LoVo (cell line): ENCODE results near the gene RASSF10.
A peak's percentile ranks its signal among the peaks of the same experiment; 100 is the strongest.

Experiments
- DNase-seq: peaks from one replicate; pipeline ENCODE4 v3.0.0-alpha.2; 2016; ENCODE audit warnings: low spot score

RASSF10 gene

DNA sequence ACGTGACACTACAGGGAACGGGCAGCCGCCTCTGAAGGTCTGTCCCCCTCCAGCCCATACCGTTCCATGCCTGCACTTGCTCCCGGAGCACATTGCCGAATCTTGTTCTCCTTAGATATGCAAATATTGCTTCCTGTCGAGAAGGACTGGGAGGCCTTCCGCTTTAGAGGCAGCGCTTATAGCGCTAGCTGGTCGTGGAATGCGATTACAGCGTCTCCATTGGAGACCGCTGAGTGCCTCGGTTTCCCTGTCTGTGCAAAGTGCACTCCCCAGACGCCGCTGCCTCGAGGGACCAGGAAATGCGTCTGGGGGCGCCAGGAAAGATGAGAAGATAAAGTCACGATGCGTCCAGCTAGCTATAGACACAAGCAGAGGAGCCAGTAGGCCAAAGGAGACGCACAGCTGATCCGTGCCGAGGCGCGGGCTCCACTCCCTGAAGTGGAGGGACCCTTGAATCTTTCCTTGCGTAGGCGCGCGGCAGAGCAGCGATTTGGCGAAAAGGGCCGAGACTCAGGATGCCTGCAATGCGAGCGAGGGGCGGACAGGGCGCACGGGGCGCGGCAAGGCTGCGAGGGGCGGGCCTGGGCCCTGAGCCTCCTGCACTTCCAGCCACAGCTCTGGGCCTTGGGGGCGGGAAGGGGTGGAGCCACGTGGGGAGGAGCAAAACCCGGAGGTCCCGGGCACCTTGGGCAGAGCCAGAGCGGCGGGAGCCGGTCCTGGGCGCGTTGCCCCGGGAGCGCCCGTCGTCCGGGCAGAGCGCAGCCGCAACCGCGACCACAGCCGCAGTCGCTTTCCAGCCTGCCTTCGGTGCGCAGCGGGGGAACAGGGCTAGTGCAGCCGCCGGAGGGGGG lies at the start of gene RASSF10:
Gene RASSF10 (plus strand): TSS at position 692 of the 851 bp plus-strand sequence. CDS start 261 bp downstream, outside the sequence.
- no peak for DNase-seq

DNA sequence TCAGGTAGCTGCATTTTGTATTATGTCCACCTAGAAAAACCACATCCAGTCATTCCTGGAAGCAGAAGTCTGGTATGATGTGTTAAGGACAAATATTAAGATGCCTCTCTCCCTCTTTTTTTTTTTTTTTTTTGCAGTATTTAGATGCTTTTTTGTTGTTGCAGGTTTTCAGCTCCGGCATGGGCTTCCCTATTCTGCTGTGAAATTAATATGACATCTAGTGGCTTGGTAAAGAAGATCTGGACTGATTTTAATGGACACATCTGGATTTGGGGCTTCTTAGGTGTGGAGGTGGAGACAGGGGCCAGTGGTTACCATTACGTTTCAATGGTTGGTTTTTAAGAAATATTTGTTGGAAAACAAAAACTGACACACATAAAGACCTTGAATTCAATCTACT lies 47.5 kb upstream of the RASSF10 start:
- DNase-seq: no peak

DNA sequence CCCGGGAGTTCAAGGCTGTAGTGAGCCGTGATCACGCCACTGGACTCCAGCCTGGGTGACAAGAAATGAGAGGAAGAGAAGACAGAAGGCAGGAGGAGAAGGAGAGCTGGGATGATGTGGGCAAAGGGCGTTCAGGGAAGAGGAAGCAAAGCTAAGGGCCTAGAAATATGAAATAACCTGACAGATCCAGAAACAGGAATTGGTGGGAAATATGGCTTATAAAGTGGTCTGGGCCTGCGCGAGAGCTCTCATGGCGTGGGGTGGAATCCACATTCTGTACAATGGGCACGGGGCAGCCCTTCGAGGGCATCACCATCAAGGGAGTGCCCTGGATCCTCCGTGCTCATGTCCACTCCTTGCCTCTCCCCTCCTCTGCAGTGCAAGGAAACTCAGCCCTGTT lies 46.8 kb upstream of the RASSF10 start:
- DNase-seq: no peak

DNA sequence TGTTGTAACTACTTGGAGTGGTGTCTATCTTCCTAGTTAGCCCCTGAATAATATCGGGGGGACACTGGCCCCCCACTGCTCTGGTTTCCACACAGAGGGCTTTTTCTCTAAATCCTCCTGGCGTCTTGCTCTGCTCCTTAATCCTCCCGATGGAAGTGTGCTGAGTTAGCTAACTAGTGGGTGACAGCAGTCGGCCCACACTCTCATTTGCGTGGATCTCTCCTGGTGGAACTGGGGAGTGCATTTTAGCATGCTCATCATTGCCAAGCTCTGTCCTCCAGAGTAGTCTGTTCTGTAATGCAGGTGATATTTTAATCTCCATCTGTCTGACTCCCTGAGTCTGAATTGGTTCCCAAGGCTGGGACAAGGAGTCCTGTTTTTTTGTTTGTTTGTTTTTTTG lies 46.1 kb upstream of the RASSF10 start:
- no peak for DNase-seq

DNA sequence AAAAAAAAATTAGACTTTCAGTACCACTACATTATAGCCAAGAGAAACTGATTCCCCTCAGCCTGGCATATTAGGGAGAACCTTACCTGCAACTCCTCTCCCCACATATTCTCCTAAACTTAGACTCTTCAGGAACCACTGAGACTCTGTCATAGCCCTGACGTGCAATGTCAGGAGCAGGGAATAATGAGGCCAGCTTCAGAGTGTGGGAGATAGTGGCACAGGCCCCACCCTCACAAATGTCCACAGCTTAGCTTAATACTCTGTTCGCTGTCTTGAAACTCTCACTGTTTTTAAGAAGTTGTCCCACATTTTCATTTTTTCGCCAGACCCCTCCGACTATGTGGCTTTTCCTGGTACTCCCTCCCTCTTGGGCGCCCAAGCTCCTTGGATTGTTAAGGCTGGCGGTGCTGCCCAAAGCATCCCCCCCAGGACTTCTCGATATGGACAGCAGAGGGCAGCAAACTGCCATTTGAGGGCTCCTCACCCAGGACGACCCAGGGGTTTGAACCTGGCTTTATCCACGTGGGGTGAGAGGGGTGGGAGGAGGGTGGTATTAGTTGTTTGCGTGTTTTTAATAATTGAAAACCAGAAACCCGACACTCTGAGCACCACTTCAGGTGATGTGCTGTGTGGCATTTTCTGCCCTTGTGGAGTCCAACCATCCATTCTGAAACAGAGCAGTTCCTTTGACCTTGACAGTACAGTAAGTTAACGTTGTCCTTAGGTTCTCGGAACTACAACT lies 45.2 kb upstream of the RASSF10 start:
- DNase-seq: peak; percentile 72

DNA sequence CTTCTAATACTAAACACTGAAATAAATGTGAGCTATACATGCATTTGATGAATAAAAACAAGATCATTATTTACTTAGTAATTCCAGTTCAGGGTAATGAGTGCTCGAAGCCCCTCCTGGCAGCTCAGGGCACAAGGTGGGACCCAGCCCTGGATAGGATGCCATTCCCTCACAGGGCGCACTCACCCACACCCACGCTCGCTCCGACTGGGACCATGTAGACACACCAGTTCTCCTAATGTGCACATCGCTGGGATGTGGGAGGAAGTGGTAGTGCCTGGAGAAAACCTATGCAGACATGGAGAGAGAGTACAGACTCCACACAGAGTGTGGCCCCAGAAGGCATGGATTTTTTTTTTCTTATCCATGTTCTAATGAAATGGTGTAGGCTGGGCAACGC lies 44.5 kb upstream of the RASSF10 start:
- no peak for DNase-seq

DNA sequence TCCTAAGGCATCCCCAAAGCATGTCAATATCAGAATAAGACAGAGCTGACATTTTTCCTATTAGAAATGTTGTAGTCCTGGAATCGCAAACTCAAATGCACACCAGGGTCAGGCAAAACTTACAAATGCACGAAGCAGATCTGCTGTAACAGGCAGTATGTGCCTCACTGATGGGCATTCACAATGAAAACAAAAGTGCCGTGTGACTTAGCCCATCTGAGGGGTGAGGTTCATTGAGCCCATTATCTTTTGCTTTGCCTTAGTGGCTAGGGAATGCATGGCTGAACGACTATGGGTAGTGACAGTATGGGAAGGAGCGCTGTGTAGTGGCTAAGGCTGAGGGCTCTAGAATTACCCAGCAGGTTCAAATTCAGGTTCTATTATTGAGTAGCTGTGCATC lies 43.1 kb upstream of the RASSF10 start:
- no peak for DNase-seq

DNA sequence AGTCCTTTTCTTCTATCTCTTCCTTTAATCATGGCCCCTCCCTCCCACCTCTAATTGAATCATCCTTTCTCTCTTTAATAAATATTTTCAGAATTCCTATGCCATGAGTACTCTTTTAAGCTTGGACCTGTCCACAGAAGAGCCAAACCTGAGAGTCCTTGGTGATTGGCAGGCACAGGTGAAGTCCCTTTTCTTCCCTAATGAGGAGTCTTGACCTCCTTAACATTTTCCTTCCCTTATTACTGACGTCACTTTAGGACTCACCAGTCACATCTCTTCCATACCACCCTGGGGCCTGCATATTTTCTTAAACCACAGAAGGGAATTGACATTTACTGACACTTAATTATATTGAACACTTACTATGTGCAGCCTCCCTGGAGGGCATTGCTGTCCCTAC lies 41.0 kb upstream of the RASSF10 start:
- DNase-seq: no peak

DNA sequence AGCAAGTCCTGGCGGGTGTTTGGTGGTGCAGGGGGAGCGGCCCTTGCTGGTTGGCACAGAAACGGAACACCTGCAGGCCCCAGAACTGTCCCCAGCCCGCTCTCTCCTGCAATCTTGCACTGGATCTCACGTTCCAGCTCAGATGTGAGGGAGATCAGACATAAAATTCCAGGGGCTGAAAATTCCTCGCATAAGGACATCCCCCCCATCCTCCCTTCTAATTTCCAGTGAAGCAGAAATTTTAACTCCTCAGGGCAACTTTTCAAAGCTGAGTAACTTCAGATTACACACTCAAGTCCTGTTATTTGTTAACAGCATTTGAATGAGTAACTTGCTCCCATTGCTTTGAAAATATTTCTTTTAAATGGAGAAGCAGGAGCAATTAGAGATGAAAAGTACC lies 40.3 kb upstream of the RASSF10 start:
- DNase-seq: no peak

DNA sequence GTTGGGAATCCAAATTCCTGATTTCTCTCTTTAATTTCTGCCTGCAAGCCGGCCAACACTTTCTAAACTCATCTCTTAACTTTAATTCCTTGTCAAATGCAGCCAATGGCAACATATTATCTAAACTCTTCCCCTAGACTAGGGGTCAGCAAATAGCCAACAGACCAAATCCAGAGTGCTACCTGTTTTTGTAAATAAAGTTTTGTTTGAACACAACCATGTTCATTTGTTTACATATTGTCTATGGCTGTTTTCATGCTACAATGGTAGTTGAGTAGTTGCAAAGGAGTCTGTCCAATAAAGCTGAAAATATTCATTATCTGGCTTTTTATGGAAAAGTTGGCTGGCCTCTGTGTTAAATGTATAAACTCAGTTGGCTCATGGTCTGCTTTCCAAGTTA lies 37.2 kb upstream of the RASSF10 start:
- no peak for DNase-seq

DNA sequence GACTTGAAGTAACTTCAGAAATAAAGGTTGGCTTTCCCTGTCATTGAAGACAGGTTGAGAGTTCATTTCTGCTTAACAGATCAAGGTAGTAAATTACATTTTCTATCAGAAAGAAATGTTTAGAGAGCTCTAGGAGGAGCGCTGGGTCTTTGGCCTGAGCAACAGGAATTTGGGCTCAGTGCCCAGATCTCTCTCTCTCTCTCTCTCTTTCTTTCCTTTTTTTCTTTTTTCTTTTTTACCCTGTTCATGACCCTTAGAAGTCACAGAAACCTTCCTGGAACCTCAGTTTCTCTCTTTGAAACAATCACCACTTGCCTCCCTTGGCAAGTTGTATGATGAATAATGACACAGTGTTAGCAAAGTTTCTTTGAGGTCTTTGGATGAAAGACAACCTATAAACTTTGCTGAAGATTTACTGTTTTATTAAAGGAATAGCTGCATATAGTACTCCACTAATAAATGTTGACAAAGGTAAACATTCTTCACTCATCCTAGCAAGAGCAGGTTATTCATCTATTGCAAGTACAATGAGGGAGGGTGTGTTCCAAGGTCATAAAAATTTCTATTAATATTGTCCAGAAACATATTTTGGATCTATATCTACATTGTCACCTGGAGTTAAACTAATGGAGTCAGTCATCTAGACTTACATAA lies 35.5 kb upstream of the RASSF10 start:
- no peak for DNase-seq

DNA sequence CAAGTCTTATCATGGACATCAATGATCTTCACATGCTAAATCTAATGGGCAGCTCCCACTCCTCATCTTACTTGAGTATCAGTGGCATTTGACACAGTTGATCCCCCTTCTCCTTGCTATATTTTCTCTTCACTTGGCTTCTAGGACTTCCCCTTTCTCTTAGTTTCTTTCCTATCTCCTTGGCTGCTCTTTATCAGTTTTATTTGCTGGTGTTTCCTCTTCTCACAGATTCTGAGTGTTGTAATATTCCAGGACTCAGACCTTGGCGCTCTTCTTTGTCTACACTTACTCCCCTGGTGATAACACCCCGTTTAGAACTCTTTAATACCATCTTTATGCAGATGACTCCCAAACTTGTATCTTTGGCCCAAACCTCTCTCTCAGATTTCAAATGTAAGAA lies 33.9 kb upstream of the RASSF10 start:
- no peak for DNase-seq

DNA sequence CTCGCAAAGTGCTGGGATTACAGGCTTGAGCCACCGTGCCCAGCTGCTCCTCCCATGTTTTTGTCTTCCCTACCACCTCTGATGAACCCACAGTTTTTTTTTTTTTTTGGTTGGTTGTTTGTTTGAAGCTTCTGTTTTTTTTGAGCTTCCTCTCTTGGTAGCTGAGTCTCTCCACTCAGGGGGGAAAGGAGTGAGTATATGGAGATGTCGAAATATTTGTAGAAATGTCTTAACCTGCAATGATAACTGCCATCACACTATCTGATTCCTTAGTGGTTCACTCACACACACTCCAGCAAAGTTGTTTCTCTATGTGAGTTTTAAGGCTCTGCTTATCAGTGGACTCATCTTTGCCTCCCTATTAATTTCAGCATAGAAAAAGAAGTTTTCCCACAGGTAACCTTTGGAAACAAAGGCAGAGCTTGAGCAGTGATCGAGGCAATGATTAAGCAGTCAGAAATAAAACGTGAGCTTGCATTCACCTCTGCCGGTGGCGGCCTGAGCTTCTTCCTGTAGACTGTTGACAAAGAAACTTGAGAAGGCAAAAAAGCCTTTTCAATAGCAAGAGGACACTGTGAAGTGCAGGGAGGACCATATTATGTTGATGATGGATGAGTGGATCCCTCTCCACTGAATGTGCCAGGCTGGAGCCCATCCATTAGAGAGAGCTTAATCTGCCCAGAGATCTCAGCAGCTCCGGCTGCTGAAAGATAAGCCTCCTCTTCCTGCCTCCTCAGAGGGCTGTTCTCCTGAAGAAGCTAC lies 29.0 kb upstream of the RASSF10 start:
- DNase-seq: no peak

DNA sequence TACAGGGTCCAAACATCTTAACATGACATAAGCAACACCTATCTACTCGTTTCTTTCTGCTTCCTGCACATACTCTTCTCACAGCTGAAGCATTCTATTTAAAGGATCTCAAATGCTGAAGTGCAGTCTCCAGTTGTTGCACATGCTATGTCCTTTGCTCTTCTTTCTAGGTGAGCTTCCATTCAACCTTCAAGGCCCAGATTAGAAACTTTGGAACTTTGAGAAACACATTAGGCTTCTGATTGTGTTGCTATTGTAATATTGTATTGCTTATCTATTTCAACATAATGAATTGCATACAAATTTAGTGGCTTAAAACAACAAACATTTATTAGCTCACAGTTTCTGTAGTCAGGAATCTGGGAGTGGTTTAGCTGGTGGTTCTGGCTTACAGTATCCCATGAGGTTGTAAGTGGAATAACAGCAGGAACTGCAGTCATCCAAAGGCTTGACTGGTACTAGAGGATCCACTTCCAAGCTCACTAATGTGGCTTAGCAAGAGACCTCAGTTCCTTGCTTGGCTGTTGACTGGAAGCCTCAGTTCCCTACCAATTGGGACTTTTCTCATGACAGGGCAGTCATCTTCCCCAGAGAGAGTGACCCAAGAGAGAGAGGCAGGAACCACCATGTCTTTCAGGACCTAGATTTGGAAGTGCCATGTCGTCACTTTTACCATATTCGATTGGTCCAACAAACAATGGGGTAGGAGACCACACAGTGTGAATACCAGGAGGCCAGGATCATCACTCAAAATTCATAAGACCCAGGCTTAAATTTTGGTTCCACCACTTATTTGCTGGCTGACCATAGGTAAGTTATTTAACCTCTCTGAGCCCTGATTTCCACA lies 27.2 kb upstream of the RASSF10 start:
- no peak for DNase-seq

DNA sequence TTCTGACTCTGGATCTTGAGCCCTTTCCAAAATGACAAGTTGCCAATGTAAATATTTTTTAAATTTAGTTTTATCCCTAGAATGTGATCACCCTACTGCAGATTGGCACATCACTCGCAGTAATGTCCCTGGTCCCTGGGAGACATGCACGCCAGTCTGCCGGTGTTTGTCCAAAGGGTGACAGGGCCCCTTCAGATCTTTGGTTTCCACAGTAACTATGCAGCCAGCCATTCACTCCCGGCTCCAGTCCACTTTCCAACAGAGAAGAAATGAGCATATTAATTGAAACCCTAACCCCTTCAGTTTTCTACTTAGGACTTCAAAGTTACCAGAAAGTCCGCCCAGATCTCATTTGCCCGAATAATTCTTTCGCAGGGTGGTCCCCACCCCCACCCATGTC lies 25.8 kb upstream of the RASSF10 start:
- no peak for DNase-seq

DNA sequence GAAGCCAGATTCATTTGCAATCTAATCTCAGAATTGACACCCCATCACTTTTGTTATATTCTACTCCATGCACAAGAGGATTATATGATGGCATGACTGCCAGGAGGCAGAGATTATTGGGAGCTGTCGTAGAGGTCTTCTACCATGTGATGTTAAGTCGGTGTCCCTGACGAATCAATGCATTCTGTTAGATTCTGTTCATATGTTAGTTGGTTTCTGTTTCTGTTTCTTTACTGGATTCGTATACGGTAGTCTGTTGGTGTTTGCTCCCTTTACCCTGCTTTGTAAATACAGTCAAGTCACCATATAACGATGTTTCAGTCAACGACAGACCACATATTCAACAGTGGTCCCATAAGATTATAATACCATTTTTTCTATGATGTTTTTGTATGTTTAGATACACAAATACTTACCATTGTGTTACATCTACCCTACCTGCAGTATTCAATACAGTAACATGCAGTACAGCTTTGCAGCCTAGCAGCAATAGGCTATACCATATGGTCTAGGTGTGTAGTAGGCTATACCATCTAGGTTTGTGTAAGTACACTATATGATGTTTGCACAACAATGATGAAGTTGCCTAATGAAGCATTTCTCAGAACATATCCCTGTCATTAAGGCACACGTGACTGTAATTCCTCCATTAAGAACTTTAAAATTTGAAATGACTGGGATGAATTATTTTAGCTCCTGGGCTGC lies 22.8 kb upstream of the RASSF10 start:
- DNase-seq: no peak

DNA sequence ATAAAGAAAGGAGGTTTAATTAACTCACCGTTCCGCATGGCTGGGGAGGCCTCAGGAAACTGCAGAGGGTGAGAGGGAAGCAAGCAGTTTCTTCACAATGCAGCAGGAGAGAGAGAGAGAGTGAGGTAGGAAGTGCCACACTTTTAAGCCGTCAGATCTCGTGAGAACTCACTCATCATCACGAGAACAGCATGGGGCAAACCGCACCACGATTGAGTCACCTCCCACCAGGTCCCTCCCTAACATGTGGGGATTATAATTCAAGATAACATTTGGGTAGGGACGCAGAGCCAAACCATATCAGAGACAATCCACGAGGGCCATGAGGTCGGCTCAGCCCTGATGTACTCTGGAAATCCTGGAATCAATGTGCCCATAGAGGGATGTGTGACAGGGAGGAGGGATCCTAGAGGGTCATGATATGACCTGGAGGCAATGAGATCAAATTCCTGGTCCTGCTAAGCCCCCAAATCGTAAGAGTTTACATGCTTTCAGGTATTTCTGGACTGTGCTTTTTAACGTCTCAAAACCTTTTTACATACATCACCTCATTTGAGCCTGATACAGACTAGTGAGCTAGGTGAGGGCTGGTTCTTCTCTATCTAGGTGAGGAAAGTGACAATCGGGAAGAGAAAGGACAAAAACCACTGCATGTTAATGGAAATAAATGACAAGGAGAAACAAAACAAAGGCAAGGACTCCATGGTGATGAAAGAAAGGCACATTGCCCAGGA lies 19.5 kb upstream of the RASSF10 start:
- no peak for DNase-seq

DNA sequence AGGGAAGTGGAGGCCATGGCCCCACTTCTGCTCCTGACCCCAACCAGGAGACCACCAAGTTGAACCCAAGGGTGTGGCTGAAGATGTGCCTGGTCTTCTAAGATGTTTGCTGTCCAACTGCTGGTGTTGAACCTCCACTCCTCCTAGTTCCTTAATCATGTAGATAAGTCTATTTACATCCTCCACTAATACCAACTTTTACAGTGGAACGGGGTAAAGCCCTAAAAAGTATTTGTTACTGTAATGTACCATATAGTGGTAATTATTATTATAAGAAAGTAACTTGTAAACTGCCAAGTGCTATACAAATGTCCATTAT lies 19.0 kb upstream of the RASSF10 start:
- DNase-seq: no peak

DNA sequence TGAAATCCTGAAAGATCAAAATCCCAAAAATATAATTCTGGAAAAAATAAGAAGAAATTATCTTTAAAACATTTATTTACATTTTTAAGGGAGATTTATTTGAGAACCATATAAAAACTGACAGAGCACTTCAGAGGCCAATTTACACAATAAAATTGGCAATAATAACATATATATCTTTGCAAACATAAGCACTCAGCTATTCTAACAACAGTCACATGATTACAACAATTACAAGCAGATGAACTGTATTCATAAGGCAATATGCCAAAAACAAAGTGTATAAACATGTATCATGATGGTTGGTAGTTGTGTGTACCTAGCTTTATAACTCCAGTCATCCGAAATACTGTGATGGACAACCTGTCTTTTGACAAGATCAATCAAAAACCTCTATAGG lies 17.7 kb upstream of the RASSF10 start:
- DNase-seq: no peak

DNA sequence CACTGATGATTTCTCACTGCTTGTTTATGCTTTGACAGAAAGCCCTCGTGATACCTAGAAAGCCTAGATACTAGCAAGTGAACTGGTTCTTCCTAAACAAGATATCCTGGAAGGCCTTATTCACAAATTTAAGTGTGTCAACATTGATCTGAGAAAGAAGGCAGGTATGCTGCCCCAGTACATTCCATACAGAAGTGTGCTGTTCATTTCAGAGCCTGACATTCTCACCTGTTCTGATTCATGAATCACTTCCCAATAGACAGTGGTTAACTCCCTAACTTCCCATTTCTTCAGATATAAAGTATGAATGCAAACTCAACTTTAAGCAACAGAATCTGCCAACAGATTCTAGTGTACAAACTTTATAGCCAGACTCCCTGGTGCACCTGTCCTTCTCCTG lies 15.5 kb upstream of the RASSF10 start:
- DNase-seq: no peak
